Ovary (tissue), 3 donors: ENCODE results near the gene RHBDF2.

Experiments
- CTCF ChIP-seq, 3 donors: fragments of 450-650 bp in 2 of 3; fragments of 200-600 bp in 1 of 3; IDR thresholded peaks; one replicate each; pipeline versions ENCODE4 v1.5.1 to v1.8.0; 2016 to 2022; ENCODE audit warnings: antibody characterized with exemption in 3 of 3, mild to moderate bottlenecking in 1 of 3
- POLR2A ChIP-seq: fragments of 450-650 bp; IDR thresholded peaks from one replicate; pipeline ENCODE4 v1.6.1; 2017; ENCODE audit warnings: antibody characterized with exemption, mild to moderate bottlenecking, moderate library complexity
- donor health status: DM: no; HTN: no; CAD: no.

GRCh38 chr17:76432004-76432403 lies 69.2 kb downstream of the RHBDF2 start:
- TF ChIP-seq CTCF (IDR thresholded peaks at IDR 0.05) = no peak
- TF ChIP-seq POLR2A = no peak
